ENCODE measurements around the gene BTBD16.

GRCh38 chr10:122271076-122271475 lies at the start of gene BTBD16:
- TF ChIP-seq CTCF (IDR thresholded peaks at IDR 0.05; ENCODE audit: low read depth, low read length, missing input control) (no peak), YY1 (IDR thresholded peaks at IDR 0.05) (no peak), MAX (IDR thresholded peaks at IDR 0.05) (no peak), RAD21 (IDR thresholded peaks at IDR 0.05) (no peak), SP1 (IDR thresholded peaks at IDR 0.05) (no peak), JUND (IDR thresholded peaks at IDR 0.05) (no peak), TAF1 (conservative IDR thresholded peaks at IDR 0.05) (no peak)
